SK-N-SH (cell line): ENCODE data around the gene BCR. TPM values are rescaled to one million over a fixed set of nuclear protein-coding genes. Genes with fewer than 3 reads are reported as not detected.

ENCODE experiments used
- CTCF ChIA-PET: fragments of 300-600, 350-600 bp; formaldehyde crosslinking; extraction: SDS; loops from one replicate; lab custom pipeline; 2021; lab: Yijun Ruan, JAX
- POLR2A ChIA-PET: fragments of 350-600 bp; sonication (Branson Sonifier 250); formaldehyde crosslinking; extraction: SDS; loops from one replicate; lab custom pipeline; 2020; ENCODE audit warnings: antibody characterized with exemption, inconsistent platforms; lab: Yijun Ruan, JAX
- DNase-seq: peaks from one replicate; pipeline ENCODE4 v3.0.0; 2012
- H2AFZ ChIP-seq: fragments of 200-600 bp; sonication (generic); 2 replicates; pipeline ENCODE4 v1.8.1; 2016; ENCODE audit warnings: antibody characterized with exemption, mild to moderate bottlenecking, low read depth
- H3F3A ChIP-seq: fragments of 200-600 bp; sonication (generic); replicated peaks from 2 replicates; pipeline ENCODE3; 2016; ENCODE audit warnings: antibody characterized with exemption, mild to moderate bottlenecking; ENCODE audit not compliant: insufficient read depth
- H3K27ac ChIP-seq, 2 experiments: fragments of 200-500 bp in 1 of 2; fragments of 200-600 bp in 1 of 2; sonication (Bioruptor generic) in 1 of 2; sonication (generic), shearing (Covaris generic) in 1 of 2; 2 replicates each; pipeline versions ENCODE4 v1.5.1 to v1.6.1; 2014 to 2016; ENCODE audit warnings: low read depth in 2 of 2, inconsistent platforms in 1 of 2, low read length in 1 of 2, mild to moderate bottlenecking in 1 of 2, mixed read lengths in 1 of 2
- H3K27me3 ChIP-seq: fragments of 200-600 bp; sonication (generic), shearing (Covaris generic); 2 replicates; pipeline ENCODE4 v1.6.1; 2016; ENCODE audit warnings: mixed run types; ENCODE audit not compliant: insufficient read depth
- H3K36me3 ChIP-seq, 2 experiments: fragments of 200-500 bp in 1 of 2; fragments of 200-600 bp in 1 of 2; sonication (Bioruptor generic) in 1 of 2; sonication (generic) in 1 of 2; replicated peaks in 1 of 2; 2 replicates each; pipeline versions ENCODE3 to v1.5.1; 2014 to 2016; ENCODE audit warnings: low read length in 1 of 2, mild to moderate bottlenecking in 1 of 2; ENCODE audit not compliant: insufficient read depth in 2 of 2, control insufficient read depth in 1 of 2
- H3K4me1 ChIP-seq, 2 experiments: fragments of 200-500 bp in 1 of 2; fragments of 200-600 bp in 1 of 2; sonication (Bioruptor generic) in 1 of 2; sonication (generic), shearing (Covaris generic) in 1 of 2; 2 replicates each; pipeline versions ENCODE4 v1.5.1 to v1.6.1; 2014 to 2016; ENCODE audit warnings: low read depth in 1 of 2, low read length in 1 of 2, mixed run types in 1 of 2; ENCODE audit not compliant: insufficient read depth in 2 of 2, control insufficient read depth in 1 of 2
- H3K4me2 ChIP-seq: fragments of 200-600 bp; sonication (generic), shearing (Covaris generic); 2 replicates; pipeline ENCODE4 v1.6.1; 2017; ENCODE audit warnings: mixed run types
- H3K4me3 ChIP-seq, 2 experiments: fragments of 200-500 bp in 1 of 2; fragments of 200-600 bp in 1 of 2; sonication (Bioruptor generic) in 1 of 2; sonication (generic), shearing (Covaris generic) in 1 of 2; 2 replicates each; pipeline versions ENCODE4 v1.5.1 to v1.8.1; 2014 to 2016; ENCODE audit warnings: low read depth in 2 of 2, inconsistent platforms in 1 of 2, low read length in 1 of 2, mild to moderate bottlenecking in 1 of 2, mixed read lengths in 1 of 2, moderate library complexity in 1 of 2
- H3K79me2 ChIP-seq: fragments of 200-600 bp; sonication (generic); 2 replicates; pipeline ENCODE4 v1.8.1; 2017; ENCODE audit warnings: mild to moderate bottlenecking; ENCODE audit not compliant: insufficient read depth
- H3K9ac ChIP-seq: fragments of 200-600 bp; sonication (generic); 2 replicates; pipeline ENCODE4 v1.6.1; 2017; ENCODE audit warnings: mixed run types
- H3K9me2 ChIP-seq: fragments of 200-600 bp; sonication (generic); 2 replicates; pipeline ENCODE4 v1.6.1; 2017; ENCODE audit warnings: mixed run types
- H3K9me3 ChIP-seq: fragments of 200-600 bp; sonication (generic); 2 replicates; pipeline ENCODE4 v1.6.1; 2017; ENCODE audit warnings: mixed run types, mild to moderate bottlenecking, moderate library complexity
- H4K20me1 ChIP-seq: fragments of 200-600 bp; sonication (generic); 2 replicates; pipeline ENCODE4 v1.6.1; 2017; ENCODE audit warnings: mild to moderate bottlenecking, mixed run types; ENCODE audit not compliant: insufficient read depth
- CHD2 ChIP-seq: fragments of 150-350 bp; IDR thresholded peaks from 2 replicates; pipeline ENCODE4 v1.6.1; 2018; ENCODE audit warnings: low read length; ENCODE audit not compliant: partially characterized antibody
- CTCF ChIP-seq: fragments of 200-600 bp; sonication (generic); IDR thresholded peaks from 2 replicates; pipeline ENCODE4 v1.6.1; 2017; ENCODE audit warnings: antibody characterized with exemption, mild to moderate bottlenecking, moderate library complexity
- EP300 ChIP-seq, 2 experiments: IDR thresholded peaks; 2 replicates each; pipeline versions ENCODE4 v1.4.0 to v1.6.1; 2012; ENCODE audit warnings: borderline replicate concordance in 1 of 2, low read depth in 1 of 2, low read length in 1 of 2
- EZH2phosphoT487 ChIP-seq: fragments of 200-600 bp; sonication (generic); IDR thresholded peaks from 2 replicates; pipeline ENCODE4 v1.6.1; 2017; ENCODE audit warnings: low read depth, mixed run types, mild to moderate bottlenecking, antibody characterized with exemption, moderate library complexity, borderline replicate concordance
- FOXM1 ChIP-seq: IDR thresholded peaks from 2 replicates; pipeline ENCODE4 v1.4.0; 2012; ENCODE audit warnings: low read depth, mild to moderate bottlenecking
- JUND ChIP-seq: IDR thresholded peaks from 2 replicates; pipeline ENCODE4 v1.4.0; 2012
- MXI1 ChIP-seq: IDR thresholded peaks from 2 replicates; pipeline ENCODE4 v1.6.1; 2012; ENCODE audit warnings: mild to moderate bottlenecking, low read depth, low read length, improper control_type of control experiment
- PBX3 ChIP-seq: IDR thresholded peaks from 2 replicates; pipeline ENCODE4; 2012
- RCOR1 ChIP-seq: fragments of 150-350 bp; IDR thresholded peaks from 2 replicates; pipeline ENCODE4 v1.6.1; 2017; ENCODE audit warnings: antibody characterized with exemption, low read length
- REST ChIP-seq: IDR thresholded peaks from 2 replicates; pipeline ENCODE4 v1.6.1; 2012; ENCODE audit warnings: mild to moderate bottlenecking, low read depth, low read length, moderate library complexity
- RFX5 ChIP-seq: IDR thresholded peaks from 2 replicates; pipeline ENCODE4 v1.6.1; 2012; ENCODE audit warnings: mild to moderate bottlenecking, improper control_type of control experiment, low read length
- SIN3A ChIP-seq: IDR thresholded peaks from 2 replicates; pipeline ENCODE4 v1.6.1; 2012; ENCODE audit warnings: low read depth, mild to moderate bottlenecking, low read length, moderate library complexity, borderline replicate concordance
- SMC3 ChIP-seq: IDR thresholded peaks from 2 replicates; pipeline ENCODE4 v1.6.1; 2012; ENCODE audit warnings: low read depth, low read length, improper control_type of control experiment
- TCF12 ChIP-seq: IDR thresholded peaks from 2 replicates; pipeline ENCODE4 v1.4.0; 2012
- YY1 ChIP-seq: IDR thresholded peaks from 2 replicates; pipeline ENCODE4 v1.4.0; 2012; ENCODE audit warnings: low read depth, mild to moderate bottlenecking
- WGBS: methylation state at CpG from one replicate; pipeline ENCODE4 v1.1.6; 2017; ENCODE audit warnings: low lambda C conversion rate; 5-methylcytosine and 5-hydroxymethylcytosine counted together
- polyA plus RNA-seq, 3 experiments: library from polyadenylated mRNA; depleted of rRNA; stranded (reverse); fragments of >200 nt; gene quantifications; 2 replicates each; pipeline ENCODE4 v1.2.3, GENCODE V29; 2012
- TF ChIP-seq, protein P1 (sequence below): fragments of 150-350 bp; IDR thresholded peaks from 2 replicates; pipeline ENCODE4 v1.6.1; 2017; ENCODE audit warnings: antibody characterized with exemption, low read length, low read depth, borderline replicate concordance
- TF ChIP-seq, protein P2 (sequence below): IDR thresholded peaks from 2 replicates; pipeline ENCODE4 v1.4.0; 2012; ENCODE audit warnings: low read depth, borderline replicate concordance
- TF ChIP-seq, protein P3 (sequence below): IDR thresholded peaks from 2 replicates; pipeline ENCODE4 v1.4.0; 2012; ENCODE audit warnings: low read depth

The BCR gene
- polyA plus RNA-seq, 1 of the 3 experiments (the other 2 are of a cell fraction), result 50.9 TPM

DNA sequence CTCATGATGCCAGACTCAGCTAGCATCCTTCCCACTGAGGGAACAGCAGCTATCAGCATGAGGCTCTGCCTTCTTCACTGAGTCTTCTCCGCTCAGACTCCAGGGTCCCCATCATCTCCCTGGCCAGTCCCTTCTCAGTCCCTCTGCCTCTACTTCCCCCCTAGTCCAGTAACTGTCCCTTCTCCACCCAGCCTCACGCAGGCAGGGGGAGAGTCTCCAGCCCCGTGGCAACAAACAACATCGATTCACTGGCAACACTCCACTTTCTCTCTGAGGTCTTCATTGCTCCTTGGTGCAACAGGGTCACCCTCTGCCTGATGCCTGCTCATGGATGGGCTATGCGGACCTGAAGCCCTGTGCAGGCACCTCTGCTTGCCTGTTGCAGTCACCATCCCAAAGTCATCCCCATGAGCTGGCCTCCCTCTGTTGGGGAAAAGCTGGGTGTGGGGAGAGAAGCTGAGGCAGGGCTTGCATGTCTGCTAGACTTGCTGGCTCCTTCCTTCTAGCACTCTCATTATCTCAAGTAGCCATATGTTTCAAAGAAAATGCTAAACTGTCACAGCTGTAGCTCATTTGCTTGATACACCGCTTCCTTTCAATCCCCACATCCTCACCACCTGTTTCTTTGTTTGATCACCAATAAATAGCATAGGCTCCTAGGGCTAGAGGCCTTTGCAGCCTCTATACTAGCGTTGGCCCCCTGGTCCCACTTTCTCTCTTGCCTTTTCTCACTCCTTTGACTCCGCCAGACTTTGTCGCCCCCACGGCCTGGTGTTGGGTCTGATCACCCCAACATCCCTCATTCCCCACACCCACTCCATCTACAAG, 4.3 kb upstream of the BCR start:
- no peak for DNase-seq
- Histone ChIP-seq H3K27ac (no peak overlapping the region), H2AFZ (no peak overlapping the region), H3K27me3 (no peaks in the 10 kb centered on the region), H3K9me2 (no peaks in the 10 kb centered on the region), H3K36me3 (no peaks in the 10 kb centered on the region), H3K4me1 (peaks cover 0 to 16% of the 10 kb centered on the region in 2 experiments; a peak in 1 of 4 replicates), H3K9ac (no peak overlapping the region), H4K20me1 (no peaks in the 10 kb centered on the region), H3K9me3 (no peaks in the 10 kb centered on the region), H3K4me2 (no peak overlapping the region), H3K4me3 (no peak overlapping the region), H3F3A (peaks cover 4% of the 10 kb centered on the region), H3K79me2 (no peaks in the 10 kb centered on the region)
- 67% methylated on average over 10 of the region's 10 CpGs for WGBS
- CTCF ChIA-PET, result interaction anchor here (0.6 to 21.1 kb wide), 5 partner anchors 12 to 850 kb away, joined by 3 to 587 read pairs (median 4); no protein-coding TSS in a partner anchor
- TF ChIP-seq, protein P1, sequence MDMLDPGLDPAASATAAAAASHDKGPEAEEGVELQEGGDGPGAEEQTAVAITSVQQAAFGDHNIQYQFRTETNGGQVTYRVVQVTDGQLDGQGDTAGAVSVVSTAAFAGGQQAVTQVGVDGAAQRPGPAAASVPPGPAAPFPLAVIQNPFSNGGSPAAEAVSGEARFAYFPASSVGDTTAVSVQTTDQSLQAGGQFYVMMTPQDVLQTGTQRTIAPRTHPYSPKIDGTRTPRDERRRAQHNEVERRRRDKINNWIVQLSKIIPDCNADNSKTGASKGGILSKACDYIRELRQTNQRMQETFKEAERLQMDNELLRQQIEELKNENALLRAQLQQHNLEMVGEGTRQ, result no peak
- TF ChIP-seq TCF12 (no peak), PBX3 (no peak), REST (no peak), SMC3 (no peak), FOXM1 (no peak), JUND (no peak), RFX5 (no peak), CTCF (no peak), CHD2 (no peak), RCOR1 (no peak), MXI1 (no peak), EP300 (IDR thresholded peaks at IDR 0.05; ENCODE audit: borderline replicate concordance in 1 of 2, low read depth in 1 of 2, low read length in 1 of 2) (no peak), EZH2phosphoT487 (no peak), YY1 (no peak), SIN3A (no peak)
- TF ChIP-seq, protein P2, sequence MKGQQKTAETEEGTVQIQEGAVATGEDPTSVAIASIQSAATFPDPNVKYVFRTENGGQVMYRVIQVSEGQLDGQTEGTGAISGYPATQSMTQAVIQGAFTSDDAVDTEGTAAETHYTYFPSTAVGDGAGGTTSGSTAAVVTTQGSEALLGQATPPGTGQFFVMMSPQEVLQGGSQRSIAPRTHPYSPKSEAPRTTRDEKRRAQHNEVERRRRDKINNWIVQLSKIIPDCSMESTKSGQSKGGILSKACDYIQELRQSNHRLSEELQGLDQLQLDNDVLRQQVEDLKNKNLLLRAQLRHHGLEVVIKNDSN, result no peak
- TF ChIP-seq, protein P3, sequence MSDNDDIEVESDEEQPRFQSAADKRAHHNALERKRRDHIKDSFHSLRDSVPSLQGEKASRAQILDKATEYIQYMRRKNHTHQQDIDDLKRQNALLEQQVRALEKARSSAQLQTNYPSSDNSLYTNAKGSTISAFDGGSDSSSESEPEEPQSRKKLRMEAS, result no peak
- POLR2A ChIA-PET, result no interaction called here
